KMS-11 (cell line): ENCODE measurements around the gene BHLHA9.

Experiments
- H2AFZ ChIP-seq: fragments of 200-600 bp; sonication (generic); 2 replicates; pipeline ENCODE4 v1.6.1; 2016; ENCODE audit warnings: antibody characterized with exemption, mixed run types, low read depth
- H3K27ac ChIP-seq: fragments of 200-600 bp; sonication (generic); 2 replicates; pipeline ENCODE4 v1.6.1; 2016; ENCODE audit warnings: mild to moderate bottlenecking, mixed run types
- H3K27me3 ChIP-seq: fragments of 200-600 bp; sonication (generic); 2 replicates; pipeline ENCODE4 v1.6.1; 2017; ENCODE audit warnings: mild to moderate bottlenecking, low read depth, mixed run types, moderate library complexity; ENCODE audit not compliant: insufficient read depth
- H3K36me3 ChIP-seq: fragments of 200-600 bp; sonication (generic); 2 replicates; pipeline ENCODE4 v1.6.1; 2017; ENCODE audit warnings: mild to moderate bottlenecking, mixed run types; ENCODE audit not compliant: insufficient read depth
- H3K4me1 ChIP-seq: fragments of 200-600 bp; sonication (generic); 2 replicates; pipeline ENCODE4 v1.6.1; 2016; ENCODE audit warnings: mild to moderate bottlenecking, low read depth, mixed run types; ENCODE audit not compliant: poor library complexity, severe bottlenecking
- H3K4me2 ChIP-seq: fragments of 200-600 bp; sonication (generic); 2 replicates; pipeline ENCODE4 v1.7.0; 2016; ENCODE audit warnings: mild to moderate bottlenecking, mixed run types
- H3K4me3 ChIP-seq: fragments of 200-600 bp; sonication (generic); IDR thresholded peaks from 2 replicates; pipeline ENCODE4 v1.6.1; 2017; ENCODE audit warnings: low read depth, low read length, mixed read lengths; ENCODE audit not compliant: insufficient read depth
- H3K79me2 ChIP-seq: fragments of 200-600 bp; sonication (generic); 2 replicates; pipeline ENCODE4 v1.6.1; 2016; ENCODE audit warnings: low read depth, mixed run types; ENCODE audit not compliant: insufficient read depth
- H3K9ac ChIP-seq: fragments of 200-600 bp; sonication (generic); 2 replicates; pipeline ENCODE4 v1.6.1; 2016; ENCODE audit warnings: mild to moderate bottlenecking, mixed run types
- H4K20me1 ChIP-seq: fragments of 200-600 bp; sonication (generic); 2 replicates; pipeline ENCODE4 v1.6.1; 2016; ENCODE audit warnings: mild to moderate bottlenecking, mixed run types; ENCODE audit not compliant: insufficient read depth
- TF ChIP-seq, protein P1 (sequence below): fragments of 200-600 bp; sonication (generic); conservative IDR thresholded peaks from 2 replicates; pipeline ENCODE4 v1.6.1; 2017; ENCODE audit warnings: low read depth, mild to moderate bottlenecking, antibody characterized with exemption, low read length, moderate library complexity, mixed read lengths

Gene BHLHA9

DNA sequence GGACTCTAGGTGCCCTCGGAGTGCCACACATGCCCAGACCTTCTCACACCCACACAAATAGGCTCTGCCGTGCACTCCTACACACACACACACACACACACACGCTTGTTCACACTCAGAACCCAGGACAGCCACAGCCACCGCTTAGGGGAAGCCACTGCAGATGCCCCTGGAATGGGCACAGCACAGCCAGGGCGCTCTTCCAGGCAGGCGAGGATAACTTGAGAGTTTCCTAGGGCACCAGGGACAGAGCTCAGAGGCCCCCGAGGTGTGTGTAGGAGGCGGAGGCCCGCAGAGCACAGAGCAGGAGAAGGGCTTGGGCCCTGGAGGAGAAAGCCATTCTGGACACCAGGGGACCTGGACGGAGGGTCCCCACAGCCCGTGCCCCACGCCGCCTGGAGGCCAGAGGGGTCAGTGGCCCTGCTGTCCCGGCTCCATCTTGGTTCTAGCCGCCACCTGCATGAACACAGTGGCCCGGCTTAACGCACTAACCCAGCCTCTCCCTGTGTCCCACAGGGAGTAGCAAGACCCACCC lies 30.2 kb downstream of the BHLHA9 start:
- H3K9ac ChIP-seq, result no peak overlapping the region
- H3K4me1 ChIP-seq, result no peaks in the 10 kb centered on the region
- no peak overlapping the region for H3K4me2 ChIP-seq
- peaks cover 60% of the 10 kb centered on the region for H3K27me3 ChIP-seq
- H3K4me3 ChIP-seq, result no peak overlapping the region
- H3K36me3 ChIP-seq, result no peaks in the 10 kb centered on the region
- no peak overlapping the region for H3K27ac ChIP-seq
- H2AFZ ChIP-seq, result no peak overlapping the region
- TF ChIP-seq, protein P1, sequence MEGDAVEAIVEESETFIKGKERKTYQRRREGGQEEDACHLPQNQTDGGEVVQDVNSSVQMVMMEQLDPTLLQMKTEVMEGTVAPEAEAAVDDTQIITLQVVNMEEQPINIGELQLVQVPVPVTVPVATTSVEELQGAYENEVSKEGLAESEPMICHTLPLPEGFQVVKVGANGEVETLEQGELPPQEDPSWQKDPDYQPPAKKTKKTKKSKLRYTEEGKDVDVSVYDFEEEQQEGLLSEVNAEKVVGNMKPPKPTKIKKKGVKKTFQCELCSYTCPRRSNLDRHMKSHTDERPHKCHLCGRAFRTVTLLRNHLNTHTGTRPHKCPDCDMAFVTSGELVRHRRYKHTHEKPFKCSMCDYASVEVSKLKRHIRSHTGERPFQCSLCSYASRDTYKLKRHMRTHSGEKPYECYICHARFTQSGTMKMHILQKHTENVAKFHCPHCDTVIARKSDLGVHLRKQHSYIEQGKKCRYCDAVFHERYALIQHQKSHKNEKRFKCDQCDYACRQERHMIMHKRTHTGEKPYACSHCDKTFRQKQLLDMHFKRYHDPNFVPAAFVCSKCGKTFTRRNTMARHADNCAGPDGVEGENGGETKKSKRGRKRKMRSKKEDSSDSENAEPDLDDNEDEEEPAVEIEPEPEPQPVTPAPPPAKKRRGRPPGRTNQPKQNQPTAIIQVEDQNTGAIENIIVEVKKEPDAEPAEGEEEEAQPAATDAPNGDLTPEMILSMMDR, result no peak
- no peaks in the 10 kb centered on the region for H4K20me1 ChIP-seq
- no peaks in the 10 kb centered on the region for H3K79me2 ChIP-seq

DNA sequence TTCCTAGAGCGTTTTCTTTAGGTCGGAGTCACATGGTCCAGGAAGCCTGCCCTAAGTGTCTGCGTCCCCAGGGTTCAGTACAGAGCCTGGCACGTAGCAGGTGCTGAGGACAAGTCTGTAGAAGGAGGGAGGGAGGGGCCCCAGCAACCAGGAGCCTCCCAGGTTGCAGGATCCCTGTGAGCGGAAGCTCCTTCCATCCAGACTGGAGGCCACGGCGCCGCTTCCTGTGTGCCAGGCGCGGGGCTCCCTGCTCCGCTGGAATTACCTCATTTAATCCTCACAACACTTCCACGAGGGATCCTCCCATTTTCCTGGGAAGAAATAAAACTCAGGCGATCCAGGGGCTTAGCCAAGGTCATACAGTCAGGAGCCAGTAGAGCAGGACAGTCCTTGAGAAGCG lies 31.3 kb downstream of the BHLHA9 start:
- Histone ChIP-seq H3K4me2 (no peak overlapping the region), H3K27ac (no peak overlapping the region), H2AFZ (no peak overlapping the region), H3K36me3 (no peaks in the 10 kb centered on the region), H3K9ac (no peak overlapping the region), H3K79me2 (no peaks in the 10 kb centered on the region), H3K27me3 (peaks cover 58% of the 10 kb centered on the region), H3K4me1 (no peaks in the 10 kb centered on the region), H4K20me1 (no peaks in the 10 kb centered on the region), H3K4me3 (no peak overlapping the region)
- TF ChIP-seq, protein P1, result no peak

DNA sequence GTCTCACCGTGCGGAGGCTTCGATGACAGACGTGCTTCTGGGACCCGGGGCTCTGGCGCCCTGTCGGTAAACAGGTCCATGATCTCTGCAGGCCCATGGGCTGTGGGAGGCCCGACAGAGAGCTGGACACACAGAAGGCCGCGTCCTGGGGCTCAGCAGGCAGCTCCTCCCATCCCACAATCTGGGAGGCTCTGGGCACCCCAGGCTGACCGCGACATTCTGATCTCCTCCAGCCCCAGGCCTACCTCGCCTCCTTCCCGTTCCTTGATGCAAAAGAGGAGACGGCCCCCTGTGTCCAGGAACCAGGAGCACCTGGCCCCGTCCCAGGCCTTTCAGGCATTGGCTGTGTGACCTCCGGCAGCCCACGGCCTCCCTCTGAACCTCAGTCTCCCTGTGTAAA lies 32.5 kb downstream of the BHLHA9 start:
- H3K9ac ChIP-seq, result no peak overlapping the region

GRCh38 chr17:1304522-1304921 lies 34.3 kb downstream of the BHLHA9 start:
- H3K36me3 ChIP-seq, result no peaks in the 10 kb centered on the region
- H3K9ac ChIP-seq, result no peak overlapping the region
- H2AFZ ChIP-seq, result no peak overlapping the region
- H3K27ac ChIP-seq, result no peak overlapping the region
- peaks cover 48% of the 10 kb centered on the region for H3K27me3 ChIP-seq
- no peaks in the 10 kb centered on the region for H4K20me1 ChIP-seq
- H3K79me2 ChIP-seq, result no peaks in the 10 kb centered on the region
- no peaks in the 10 kb centered on the region for H3K4me1 ChIP-seq
- H3K4me2 ChIP-seq, result no peak overlapping the region
- no peak overlapping the region for H3K4me3 ChIP-seq
- TF ChIP-seq, protein P1, result no peak

More for the DNA sequence above, 32.5 kb downstream of the BHLHA9 start:
- Histone ChIP-seq H2AFZ (no peak overlapping the region), H3K4me1 (no peaks in the 10 kb centered on the region), H3K4me2 (no peak overlapping the region), H3K27ac (no peak overlapping the region), H3K27me3 (peaks cover 56% of the 10 kb centered on the region), H3K4me3 (no peak overlapping the region), H4K20me1 (no peaks in the 10 kb centered on the region), H3K36me3 (no peaks in the 10 kb centered on the region), H3K79me2 (no peaks in the 10 kb centered on the region)
- TF ChIP-seq, protein P1, result no peak
